Stimulated activated CD4-positive, alpha-beta T cell treated with anti-CD3 and anti-CD28 coated beads, Interleukin-1b, Interleukin-23, amount 100 ng/mL, for 48 hours (primary cell): ENCODE results near the gene NDUFA8.

Experiments used
- DNase-seq: peaks from one replicate; pipeline ENCODE4 v3.0.0-alpha.2; 2020

NDUFA8 gene

DNA sequence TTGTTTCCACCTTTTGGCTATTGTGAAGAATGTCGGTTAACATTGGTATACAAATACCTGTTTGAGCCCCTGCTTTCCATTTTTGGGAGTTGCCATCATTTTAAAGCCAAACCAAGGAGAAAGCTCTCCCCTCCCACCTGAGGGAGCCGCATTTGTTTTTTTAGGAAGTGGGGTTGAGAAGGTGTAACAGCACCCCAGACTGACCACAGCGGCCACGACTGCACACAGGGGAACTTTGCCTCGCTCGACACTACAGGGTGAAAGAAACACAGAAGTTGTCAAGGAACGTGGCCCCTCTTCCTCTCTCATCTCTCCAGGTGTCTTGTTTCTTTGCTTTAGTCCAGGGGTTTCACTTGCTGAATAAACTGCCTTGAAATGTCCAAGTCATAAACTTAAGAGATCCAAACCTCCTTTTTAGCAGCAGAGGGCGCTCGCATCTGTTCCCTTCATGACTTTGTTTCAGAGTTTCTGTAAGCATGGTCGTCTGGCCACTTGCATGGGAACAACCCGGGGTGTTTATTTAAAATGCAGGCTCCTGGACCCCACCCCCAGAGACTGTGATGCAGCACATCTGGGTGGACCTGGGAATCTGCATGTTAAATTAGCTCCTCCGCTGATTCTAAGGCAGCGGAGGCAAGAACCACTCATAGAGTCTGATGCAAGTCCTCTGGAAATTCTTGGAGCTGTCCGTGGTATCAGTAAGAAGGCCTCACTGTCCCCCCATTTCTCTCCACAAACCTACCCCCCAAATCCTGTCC, 64.4 kb downstream of the NDUFA8 start:
- DNase-seq, result peak; percentile 47
